GM18511 (cell line): ENCODE results near the gene CMTM8.

ENCODE experiments used
- ATAC-seq: cut with Tn5 transposase; IDR thresholded peaks from one replicate; pipeline ENCODE4 v1.9.1; 2021; ENCODE audit warnings: mild to moderate bottlenecking, moderate library complexity; ENCODE audit not compliant: unreplicated experiment

The CMTM8 gene

GRCh38 chr3:32275506-32275905, 37.0 kb downstream of the CMTM8 start:
- no peak for ATAC-seq

- ATAC-seq = no peak
Observed at GRCh38 chr3:32276279-32276841, 37.9 kb downstream of the CMTM8 start.

GRCh38 chr3:32278714-32279113, 40.2 kb downstream of the CMTM8 start:
- ATAC-seq = no peak

- no peak for ATAC-seq
Observed at GRCh38 chr3:32280262-32280910, 41.9 kb downstream of the CMTM8 start.

GRCh38 chr3:32281570-32282106, 43.2 kb downstream of the CMTM8 start:
- ATAC-seq = no peak

- no peak for ATAC-seq
Observed at GRCh38 chr3:32282578-32283154, 44.2 kb downstream of the CMTM8 start.

GRCh38 chr3:32283304-32283703, 44.8 kb downstream of the CMTM8 start:
- no peak for ATAC-seq

- ATAC-seq = no peak
Observed at GRCh38 chr3:32284443-32285212, 46.1 kb downstream of the CMTM8 start.

GRCh38 chr3:32285891-32286290, 47.4 kb downstream of the CMTM8 start:
- no peak for ATAC-seq

GRCh38 chr3:32288819-32289218, 50.3 kb downstream of the CMTM8 start:
- ATAC-seq = peak; percentile 58

- ATAC-seq = no peak
Observed at GRCh38 chr3:32290619-32291018, 52.1 kb downstream of the CMTM8 start.

GRCh38 chr3:32292085-32292796, 53.8 kb downstream of the CMTM8 start:
- no peak for ATAC-seq

GRCh38 chr3:32293903-32294302, 55.4 kb downstream of the CMTM8 start:
- ATAC-seq = no peak

GRCh38 chr3:32296251-32297204, 58.0 kb downstream of the CMTM8 start:
- ATAC-seq = peak; percentile 70

GRCh38 chr3:32297366-32297765, 58.9 kb downstream of the CMTM8 start:
- ATAC-seq = no peak

GRCh38 chr3:32301426-32301825, 62.9 kb downstream of the CMTM8 start:
- ATAC-seq = no peak

GRCh38 chr3:32302601-32303398, 64.3 kb downstream of the CMTM8 start:
- no peak for ATAC-seq

- no peak for ATAC-seq
Observed at GRCh38 chr3:32303399-32303747, 64.9 kb downstream of the CMTM8 start.
